Erythroblast (primary cell): Measurements from ENCODE around the gene TTI1.

Experiments used
- DNase-seq, 2 experiments: peaks; one replicate each; lab custom pipeline; 2025; lab: John Stamatoyannopoulos, UW
- GATA1 ChIP-seq: IDR thresholded peaks from 2 replicates; pipeline ENCODE4 v1.6.1; 2011; ENCODE audit warnings: low read depth, mild to moderate bottlenecking, control low read depth, low read length, moderate library complexity
- POLR2A ChIP-seq: IDR thresholded peaks from 2 replicates; pipeline ENCODE4 v1.6.1; 2011; ENCODE audit warnings: mild to moderate bottlenecking, low read length

Gene TTI1

GRCh38 chr20:38033330-38034107, at the start of gene TTI1, which contains the start of gene RPRD1B:
Gene TTI1, minus strand, starts transcription at chr20:38033456. Its CDS starts 19,640 bp downstream, at chr20:38013816.
Gene RPRD1B, plus strand, starts transcription at chr20:38033746. Its CDS starts 202 bp downstream, at chr20:38033948.
- DNase-seq = peak; percentile 94 to 95
- TF ChIP-seq POLR2A = peak; percentile 85
- TF ChIP-seq GATA1 = no peak

GRCh38 chr20:38082894-38083293, 49.6 kb upstream of the TTI1 start:
- no peak for DNase-seq
- TF ChIP-seq GATA1 = no peak
- no peak for TF ChIP-seq POLR2A

GRCh38 chr20:38081575-38081974, 48.3 kb upstream of the TTI1 start:
- no peak for TF ChIP-seq POLR2A
- TF ChIP-seq GATA1 = no peak
- DNase-seq = no peak

- TF ChIP-seq POLR2A = no peak
- no peak for TF ChIP-seq GATA1
- DNase-seq = no peak
Measured at GRCh38 chr20:38079353-38079752, 46.1 kb upstream of the TTI1 start.

- no peak for DNase-seq
- TF ChIP-seq POLR2A (no peak), GATA1 (no peak)
Measured at GRCh38 chr20:38078084-38078483, 44.8 kb upstream of the TTI1 start.

GRCh38 chr20:38076548-38076947, 43.3 kb upstream of the TTI1 start:
- no peak for TF ChIP-seq POLR2A
- TF ChIP-seq GATA1 = no peak

GRCh38 chr20:38075161-38075998, 42.1 kb upstream of the TTI1 start:
- DNase-seq = no peak
- TF ChIP-seq GATA1 (no peak), POLR2A (no peak)

More at GRCh38 chr20:38076548-38076947, 43.3 kb upstream of the TTI1 start:
- no peak for DNase-seq

- DNase-seq = peak; percentile 68 to 83
- no peak for TF ChIP-seq GATA1
- TF ChIP-seq POLR2A = no peak
Measured at GRCh38 chr20:38073307-38074071, 40.2 kb upstream of the TTI1 start.

- no peak for TF ChIP-seq GATA1
- no peak for TF ChIP-seq POLR2A
- no peak for DNase-seq
Measured at GRCh38 chr20:38072898-38073297, 39.6 kb upstream of the TTI1 start.

GRCh38 chr20:38067717-38068365, 34.6 kb upstream of the TTI1 start:
- DNase-seq = no peak
- TF ChIP-seq POLR2A (no peak), GATA1 (no peak)

- TF ChIP-seq GATA1 = no peak
- TF ChIP-seq POLR2A = no peak
- DNase-seq = no peak
Measured at GRCh38 chr20:38066969-38067716, 33.9 kb upstream of the TTI1 start.

- TF ChIP-seq POLR2A (no peak), GATA1 (no peak)
- DNase-seq = no peak
Measured at GRCh38 chr20:38065764-38066375, 32.6 kb upstream of the TTI1 start.
